Measurements from ENCODE around the gene DMXL2. TPM values are rescaled to one million over a fixed set of nuclear protein-coding genes. Genes with fewer than 3 reads are reported as not detected.
"Not testable (repeated sequence)": the region's sequence is repeated elsewhere in the genome, so short reads cannot be mapped to it uniquely, and the experiment has no call there.

The DMXL2 gene
- total RNA-seq, 1 donor from 2014 or later = 68.3 TPM

- Histone ChIP-seq H3K4me3 (no peak overlapping the region), H3K36me3 (no peaks in the 10 kb centered on the region), H3K27me3 (ENCODE audit: low read depth) (no peaks in the 10 kb centered on the region), H3K4me1 (no peaks in the 10 kb centered on the region), H3K27ac (no peak overlapping the region), H3K9me3 (no peaks in the 10 kb centered on the region)
- intact Hi-C loops (cut with DNase I) = no loop called here
- DNase-seq (no peak), ATAC-seq (no peak)
- TF ChIP-seq CTCF (IDR thresholded peaks at IDR 0.05) = no peak
These were observed 38.5 kb upstream of the DMXL2 start for GRCh38 chr15:51661072-51661471.

- Histone ChIP-seq H3K4me1 (no peaks in the 10 kb centered on the region), H3K27ac (no peak overlapping the region), H3K9me3 (no peaks in the 10 kb centered on the region), H3K36me3 (no peaks in the 10 kb centered on the region), H3K27me3 (ENCODE audit: low read depth) (no peaks in the 10 kb centered on the region), H3K4me3 (no peak overlapping the region)
- DNase-seq = no peak
- intact Hi-C loops (cut with DNase I) = no loop called here
- no peak for TF ChIP-seq CTCF (IDR thresholded peaks at IDR 0.05)
- peak; percentile 69 to 71 for ATAC-seq
These were observed 36.1 kb upstream of the DMXL2 start for GRCh38 chr15:51658664-51659063.

GRCh38 chr15:51655401-51656057, 33.0 kb upstream of the DMXL2 start:
- H3K27ac ChIP-seq; H3K9me3 ChIP-seq; DNase-seq; ATAC-seq; H3K27me3 ChIP-seq (ENCODE audit: low read depth); H3K4me3 ChIP-seq; H3K4me1 ChIP-seq; intact Hi-C loops (cut with DNase I); H3K36me3 ChIP-seq: not testable (repeated sequence)

- no peaks in the 10 kb centered on the region for H3K9me3 ChIP-seq
- no peaks in the 10 kb centered on the region for H3K4me1 ChIP-seq
- no peak overlapping the region for H3K27ac ChIP-seq
- ATAC-seq (no peak), DNase-seq (no peak)
- no peak for TF ChIP-seq CTCF (IDR thresholded peaks at IDR 0.05)
- intact Hi-C loops (cut with DNase I) = loop anchor here (5.0 kb wide), 1 partner anchor 125 kb away; no protein-coding TSS in a partner anchor
- no peaks in the 10 kb centered on the region for H3K36me3 ChIP-seq
- H3K27me3 ChIP-seq (ENCODE audit: low read depth) = no peaks in the 10 kb centered on the region
- H3K4me3 ChIP-seq = no peak overlapping the region
These were observed 29.6 kb upstream of the DMXL2 start for GRCh38 chr15:51652084-51652668.

GRCh38 chr15:51649659-51650521, 27.3 kb upstream of the DMXL2 start:
- H3K9me3 ChIP-seq = no peaks in the 10 kb centered on the region
- no peaks in the 10 kb centered on the region for H3K4me1 ChIP-seq
- no peaks in the 10 kb centered on the region for H3K36me3 ChIP-seq
- H3K4me3 ChIP-seq = no peak overlapping the region
- no peak for DNase-seq
- peak; percentile 76 for TF ChIP-seq CTCF (IDR thresholded peaks at IDR 0.05)
- peak; percentile 69 to 81 for ATAC-seq
- intact Hi-C loops (cut with DNase I) = loop anchor here (5.0 kb wide), 1 partner anchor 127 kb away; no protein-coding TSS in a partner anchor
- H3K27me3 ChIP-seq (ENCODE audit: low read depth) = no peaks in the 10 kb centered on the region
- no peak overlapping the region for H3K27ac ChIP-seq

- H3K27me3 ChIP-seq (ENCODE audit: low read depth); ATAC-seq; DNase-seq; H3K4me1 ChIP-seq; intact Hi-C loops (cut with DNase I); H3K4me3 ChIP-seq; H3K27ac ChIP-seq; H3K36me3 ChIP-seq; H3K9me3 ChIP-seq: not testable (repeated sequence)
These were observed 26.1 kb upstream of the DMXL2 start for GRCh38 chr15:51648643-51649042.

- H3K27me3 ChIP-seq (ENCODE audit: low read depth); H3K27ac ChIP-seq; DNase-seq; H3K4me3 ChIP-seq; H3K9me3 ChIP-seq; H3K36me3 ChIP-seq; intact Hi-C loops (cut with DNase I); ATAC-seq; H3K4me1 ChIP-seq: not testable (repeated sequence)
These were observed 25.5 kb upstream of the DMXL2 start for GRCh38 chr15:51648101-51648500.

Data from lower lobe of right lung (tissue), 2 donors.